ENCODE data around the gene CDKAL1.

DNA sequence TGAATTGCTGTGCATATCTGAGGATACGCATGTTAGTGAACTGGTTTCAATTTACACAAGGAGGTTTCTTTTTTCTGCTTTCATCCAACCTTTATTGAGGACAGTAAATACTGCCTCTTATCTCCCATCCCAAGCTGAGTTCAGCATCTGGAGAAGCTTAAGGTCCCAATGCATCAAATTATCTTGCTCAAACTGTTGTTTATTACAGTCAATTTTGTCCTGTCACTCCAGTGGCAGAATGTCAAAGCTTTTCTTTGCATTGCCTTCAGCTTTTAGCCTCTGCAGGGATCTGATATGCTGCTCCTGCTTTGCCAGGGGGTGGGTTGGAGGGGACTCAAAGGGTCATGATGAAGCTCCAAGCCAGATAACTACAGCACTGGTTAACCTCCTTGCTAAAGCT is 623.9 kb downstream of the CDKAL1 start:
- no peak for TF ChIP-seq MYBL2 (CRISPR knock-in tag; IDR thresholded peaks at IDR 0.05)
- no peak for TF ChIP-seq ZNF232 (CRISPR knock-in tag; IDR thresholded peaks at IDR 0.05)
- no peak for TF ChIP-seq SMAD4 (CRISPR knock-in tag; IDR thresholded peaks at IDR 0.05)
- TF ChIP-seq, protein P1, sequence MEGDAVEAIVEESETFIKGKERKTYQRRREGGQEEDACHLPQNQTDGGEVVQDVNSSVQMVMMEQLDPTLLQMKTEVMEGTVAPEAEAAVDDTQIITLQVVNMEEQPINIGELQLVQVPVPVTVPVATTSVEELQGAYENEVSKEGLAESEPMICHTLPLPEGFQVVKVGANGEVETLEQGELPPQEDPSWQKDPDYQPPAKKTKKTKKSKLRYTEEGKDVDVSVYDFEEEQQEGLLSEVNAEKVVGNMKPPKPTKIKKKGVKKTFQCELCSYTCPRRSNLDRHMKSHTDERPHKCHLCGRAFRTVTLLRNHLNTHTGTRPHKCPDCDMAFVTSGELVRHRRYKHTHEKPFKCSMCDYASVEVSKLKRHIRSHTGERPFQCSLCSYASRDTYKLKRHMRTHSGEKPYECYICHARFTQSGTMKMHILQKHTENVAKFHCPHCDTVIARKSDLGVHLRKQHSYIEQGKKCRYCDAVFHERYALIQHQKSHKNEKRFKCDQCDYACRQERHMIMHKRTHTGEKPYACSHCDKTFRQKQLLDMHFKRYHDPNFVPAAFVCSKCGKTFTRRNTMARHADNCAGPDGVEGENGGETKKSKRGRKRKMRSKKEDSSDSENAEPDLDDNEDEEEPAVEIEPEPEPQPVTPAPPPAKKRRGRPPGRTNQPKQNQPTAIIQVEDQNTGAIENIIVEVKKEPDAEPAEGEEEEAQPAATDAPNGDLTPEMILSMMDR (IDR thresholded peaks at IDR 0.05): no peak
- no peak for TF ChIP-seq NFYB (CRISPR knock-in tag; conservative IDR thresholded peaks at IDR 0.05; ENCODE audit: low read depth)
- no peak for TF ChIP-seq E2F4 (CRISPR knock-in tag; IDR thresholded peaks at IDR 0.05; ENCODE audit: borderline replicate concordance, low read depth)
- TF ChIP-seq ZNF416 (CRISPR knock-in tag; IDR thresholded peaks at IDR 0.05): no peak
- TF ChIP-seq FOXJ3 (CRISPR knock-in tag; IDR thresholded peaks at IDR 0.05; ENCODE audit: borderline replicate concordance): no peak
- TF ChIP-seq, protein P2, sequence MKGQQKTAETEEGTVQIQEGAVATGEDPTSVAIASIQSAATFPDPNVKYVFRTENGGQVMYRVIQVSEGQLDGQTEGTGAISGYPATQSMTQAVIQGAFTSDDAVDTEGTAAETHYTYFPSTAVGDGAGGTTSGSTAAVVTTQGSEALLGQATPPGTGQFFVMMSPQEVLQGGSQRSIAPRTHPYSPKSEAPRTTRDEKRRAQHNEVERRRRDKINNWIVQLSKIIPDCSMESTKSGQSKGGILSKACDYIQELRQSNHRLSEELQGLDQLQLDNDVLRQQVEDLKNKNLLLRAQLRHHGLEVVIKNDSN (CRISPR knock-in tag; IDR thresholded peaks at IDR 0.05): no peak
- TF ChIP-seq, protein P3, sequence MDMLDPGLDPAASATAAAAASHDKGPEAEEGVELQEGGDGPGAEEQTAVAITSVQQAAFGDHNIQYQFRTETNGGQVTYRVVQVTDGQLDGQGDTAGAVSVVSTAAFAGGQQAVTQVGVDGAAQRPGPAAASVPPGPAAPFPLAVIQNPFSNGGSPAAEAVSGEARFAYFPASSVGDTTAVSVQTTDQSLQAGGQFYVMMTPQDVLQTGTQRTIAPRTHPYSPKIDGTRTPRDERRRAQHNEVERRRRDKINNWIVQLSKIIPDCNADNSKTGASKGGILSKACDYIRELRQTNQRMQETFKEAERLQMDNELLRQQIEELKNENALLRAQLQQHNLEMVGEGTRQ (CRISPR knock-in tag; IDR thresholded peaks at IDR 0.05): no peak
- TF ChIP-seq MAX (CRISPR knock-in tag; IDR thresholded peaks at IDR 0.05): no peak
- no peak for TF ChIP-seq TP53 (CRISPR knock-in tag; IDR thresholded peaks at IDR 0.05)
- no peak for TF ChIP-seq SMAD3 (CRISPR knock-in tag; IDR thresholded peaks at IDR 0.05; ENCODE audit: borderline replicate concordance)
- TF ChIP-seq IRF1 (CRISPR knock-in tag; IDR thresholded peaks at IDR 0.05): no peak
